PFSK-1 (cell line): ENCODE results near the gene SNRPA1.

Experiments
- FOXP2 ChIP-seq: optimal IDR thresholded peaks from 2 replicates; pipeline ENCODE3; 2011; ENCODE audit warnings: borderline replicate concordance, control low read depth, inconsistent platforms; ENCODE audit not compliant: insufficient read depth; ENCODE audit errors: extremely low read length, extremely low read depth
- POLR2AphosphoS5 ChIP-seq: IDR thresholded peaks from 2 replicates; pipeline ENCODE4 v1.6.1; 2012; ENCODE audit warnings: low read depth, mild to moderate bottlenecking, control low read depth, low read length, moderate library complexity
- SIN3A ChIP-seq: IDR thresholded peaks from 2 replicates; pipeline ENCODE4 v1.6.1; 2012; ENCODE audit warnings: mild to moderate bottlenecking, low read length, moderate library complexity, borderline replicate concordance; ENCODE audit not compliant: insufficient read depth
- TAF1 ChIP-seq: IDR thresholded peaks from 2 replicates; pipeline ENCODE4 v1.6.1; 2012; ENCODE audit warnings: low read length, control low read depth, borderline replicate concordance; ENCODE audit not compliant: insufficient read depth
- TF ChIP-seq, protein P1 (sequence below), 2 experiments: IDR thresholded peaks; 2 replicates each; pipeline versions ENCODE4 v1.6.1 to v1.8.0; 2011 to 2012; ENCODE audit warnings: low read depth in 2 of 2, low read length in 2 of 2, control low read depth in 1 of 2, inconsistent platforms in 1 of 2, mild to moderate bottlenecking in 1 of 2, moderate library complexity in 1 of 2; ENCODE audit not compliant: insufficient read depth in 1 of 2

The SNRPA1 gene

DNA sequence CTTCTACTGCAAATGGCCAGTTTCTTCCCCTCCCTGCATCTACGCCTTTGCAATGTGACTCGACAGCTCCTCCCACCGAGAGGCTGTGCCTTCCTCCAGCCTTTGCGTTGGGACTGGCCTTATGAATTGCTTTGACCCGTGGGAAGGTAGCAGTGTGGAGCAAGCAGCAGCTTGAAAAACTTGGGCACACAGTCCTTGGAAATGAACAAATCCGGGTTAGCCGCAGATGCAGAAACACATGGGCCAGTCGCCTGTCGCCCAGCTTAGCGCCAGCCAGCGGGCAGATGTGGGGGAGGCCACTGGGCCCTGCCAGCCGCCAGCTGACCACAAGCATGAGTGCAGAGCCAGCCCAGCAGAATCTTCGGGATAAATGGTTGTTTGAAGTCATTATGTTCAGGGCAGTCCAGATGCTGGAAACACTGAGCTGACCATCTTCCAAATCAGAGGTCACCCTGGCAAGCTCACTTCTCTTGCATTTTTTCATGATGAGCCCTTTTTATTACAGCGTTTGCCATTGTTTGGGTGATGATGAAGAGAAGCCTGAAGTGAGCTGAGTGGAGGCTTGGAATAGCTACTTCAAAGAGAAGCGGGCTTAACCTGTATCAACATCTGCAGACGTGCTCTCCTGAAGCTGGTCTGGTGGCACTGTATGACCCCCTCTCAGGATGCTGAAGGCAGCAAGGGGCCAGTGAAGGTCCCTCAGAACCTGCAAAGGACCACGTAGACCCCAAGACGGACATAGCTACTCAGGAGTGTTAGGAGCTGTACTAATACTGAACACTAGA lies 27.5 kb downstream of the SNRPA1 start:
- TF ChIP-seq POLR2AphosphoS5 (0 out of 2 replicates have a peak, but pooled peaks have one; percentile 26), FOXP2 (no peak)

DNA sequence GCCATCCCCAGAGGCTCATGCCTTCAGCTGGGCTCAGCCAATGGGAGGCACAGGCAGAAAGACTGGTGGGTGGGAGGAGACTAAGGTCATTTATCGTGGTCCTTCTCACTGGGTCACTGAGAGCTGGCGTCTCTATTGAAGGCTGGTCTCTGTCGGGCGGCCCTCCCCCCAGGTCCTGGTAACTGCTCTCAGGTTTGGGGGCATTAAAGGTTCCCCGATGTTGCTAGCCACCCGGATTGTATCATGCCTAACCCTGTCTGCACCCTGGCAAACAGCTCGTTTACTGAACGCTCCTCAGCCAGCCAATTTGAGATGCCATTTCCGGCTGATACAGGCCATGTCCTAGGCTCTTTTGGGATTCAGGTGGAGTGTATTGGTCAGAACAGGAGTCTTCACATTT lies 28.3 kb downstream of the SNRPA1 start:
- no peak for TF ChIP-seq POLR2AphosphoS5
- TF ChIP-seq SIN3A: no peak
- TF ChIP-seq TAF1: no peak
- TF ChIP-seq, protein P1, sequence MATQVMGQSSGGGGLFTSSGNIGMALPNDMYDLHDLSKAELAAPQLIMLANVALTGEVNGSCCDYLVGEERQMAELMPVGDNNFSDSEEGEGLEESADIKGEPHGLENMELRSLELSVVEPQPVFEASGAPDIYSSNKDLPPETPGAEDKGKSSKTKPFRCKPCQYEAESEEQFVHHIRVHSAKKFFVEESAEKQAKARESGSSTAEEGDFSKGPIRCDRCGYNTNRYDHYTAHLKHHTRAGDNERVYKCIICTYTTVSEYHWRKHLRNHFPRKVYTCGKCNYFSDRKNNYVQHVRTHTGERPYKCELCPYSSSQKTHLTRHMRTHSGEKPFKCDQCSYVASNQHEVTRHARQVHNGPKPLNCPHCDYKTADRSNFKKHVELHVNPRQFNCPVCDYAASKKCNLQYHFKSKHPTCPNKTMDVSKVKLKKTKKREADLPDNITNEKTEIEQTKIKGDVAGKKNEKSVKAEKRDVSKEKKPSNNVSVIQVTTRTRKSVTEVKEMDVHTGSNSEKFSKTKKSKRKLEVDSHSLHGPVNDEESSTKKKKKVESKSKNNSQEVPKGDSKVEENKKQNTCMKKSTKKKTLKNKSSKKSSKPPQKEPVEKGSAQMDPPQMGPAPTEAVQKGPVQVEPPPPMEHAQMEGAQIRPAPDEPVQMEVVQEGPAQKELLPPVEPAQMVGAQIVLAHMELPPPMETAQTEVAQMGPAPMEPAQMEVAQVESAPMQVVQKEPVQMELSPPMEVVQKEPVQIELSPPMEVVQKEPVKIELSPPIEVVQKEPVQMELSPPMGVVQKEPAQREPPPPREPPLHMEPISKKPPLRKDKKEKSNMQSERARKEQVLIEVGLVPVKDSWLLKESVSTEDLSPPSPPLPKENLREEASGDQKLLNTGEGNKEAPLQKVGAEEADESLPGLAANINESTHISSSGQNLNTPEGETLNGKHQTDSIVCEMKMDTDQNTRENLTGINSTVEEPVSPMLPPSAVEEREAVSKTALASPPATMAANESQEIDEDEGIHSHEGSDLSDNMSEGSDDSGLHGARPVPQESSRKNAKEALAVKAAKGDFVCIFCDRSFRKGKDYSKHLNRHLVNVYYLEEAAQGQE (IDR thresholded peaks at IDR 0.05; ENCODE audit: insufficient read depth in 1 of 2, low read depth in 2 of 2, low read length in 2 of 2): no peak
- no peak for TF ChIP-seq FOXP2

DNA sequence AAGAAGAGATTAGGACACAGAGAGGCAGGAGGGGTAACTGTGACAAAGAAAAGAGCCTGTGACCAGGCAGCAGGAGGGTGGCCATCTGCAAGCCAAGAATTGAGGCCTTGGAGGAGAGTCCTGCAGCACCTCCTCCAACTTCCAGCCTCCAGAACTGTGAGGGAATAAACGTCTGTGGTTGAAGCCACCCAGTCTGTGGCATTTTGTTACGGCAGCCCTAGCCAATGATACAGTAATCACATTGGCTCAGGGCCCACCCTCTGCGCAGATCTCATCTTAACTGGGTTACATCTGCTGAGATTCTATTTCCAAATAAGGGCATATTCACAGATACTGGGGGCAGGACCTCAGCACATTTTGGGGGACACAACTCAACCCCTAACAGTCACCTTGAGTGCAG lies 29.0 kb downstream of the SNRPA1 start:
- TF ChIP-seq, protein P1 (IDR thresholded peaks at IDR 0.05; ENCODE audit: insufficient read depth in 1 of 2, low read depth in 2 of 2, low read length in 2 of 2): no peak
- no peak for TF ChIP-seq FOXP2
- no peak for TF ChIP-seq TAF1
- TF ChIP-seq SIN3A: no peak
- no peak for TF ChIP-seq POLR2AphosphoS5

DNA sequence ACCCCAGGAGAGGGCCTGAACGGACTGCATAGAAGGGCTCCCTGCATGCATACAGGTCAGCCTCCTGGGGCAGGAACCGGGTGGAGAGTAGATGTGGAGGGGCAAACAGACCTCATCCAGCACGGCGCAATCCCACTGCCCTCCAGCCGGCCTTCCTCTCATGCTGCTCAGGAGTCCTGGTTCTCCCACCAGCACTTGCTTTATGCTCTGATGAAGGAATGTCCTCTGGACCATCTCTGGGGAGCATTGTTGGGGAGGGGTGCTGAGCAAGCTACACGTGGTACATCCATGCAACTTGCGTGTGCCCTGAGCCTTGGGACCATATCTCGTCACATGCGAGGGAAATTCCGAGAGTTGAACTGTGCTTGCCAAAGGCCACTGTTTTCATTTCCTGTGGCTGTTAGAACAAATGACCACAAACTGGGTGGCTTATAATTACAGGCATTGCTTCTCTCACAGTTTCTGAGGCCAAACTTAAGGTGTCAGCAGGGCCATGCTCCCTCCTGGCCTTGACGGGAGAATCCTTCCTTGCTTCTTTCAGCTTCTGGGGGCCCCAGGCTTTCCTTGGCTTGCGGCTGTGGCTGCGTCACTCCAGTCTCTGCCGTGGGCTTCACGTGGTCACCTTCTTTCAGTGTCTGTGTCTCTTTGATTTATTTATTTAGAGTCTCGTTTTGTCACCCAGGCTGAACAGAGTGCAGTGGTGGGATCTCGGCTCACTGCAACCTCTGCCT lies 30.0 kb downstream of the SNRPA1 start:
- TF ChIP-seq POLR2AphosphoS5 (no peak), SIN3A (no peak), TAF1 (no peak), FOXP2 (no peak)
- TF ChIP-seq, protein P1 (IDR thresholded peaks at IDR 0.05; ENCODE audit: insufficient read depth in 1 of 2, low read depth in 2 of 2, low read length in 2 of 2): no peak

DNA sequence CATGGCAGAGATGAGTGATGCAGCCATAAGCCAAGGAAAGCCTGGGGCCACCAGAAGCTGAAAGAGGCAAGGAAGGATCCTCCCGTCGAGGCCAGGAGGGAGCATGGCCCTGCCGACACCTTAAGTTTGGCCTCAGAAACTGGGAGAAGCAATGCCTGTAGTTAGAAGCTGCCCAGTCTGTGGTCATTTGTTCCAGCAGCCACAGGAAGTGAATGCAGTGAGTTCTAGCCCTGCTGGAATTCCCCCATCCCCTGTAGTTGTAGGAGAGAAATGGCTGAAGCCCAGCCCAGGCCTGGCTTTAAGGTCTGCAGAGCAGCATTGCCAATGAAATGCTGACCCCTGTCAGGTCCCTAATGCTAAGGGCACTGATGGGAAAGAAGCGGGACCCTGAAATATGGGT lies 31.0 kb downstream of the SNRPA1 start:
- no peak for TF ChIP-seq SIN3A
- TF ChIP-seq, protein P1 (IDR thresholded peaks at IDR 0.05; ENCODE audit: insufficient read depth in 1 of 2, low read depth in 2 of 2, low read length in 2 of 2): no peak
- no peak for TF ChIP-seq TAF1
- TF ChIP-seq POLR2AphosphoS5: no peak
- TF ChIP-seq FOXP2: no peak
